GM10248 (cell line): Measurements from ENCODE around the gene PTPN2.

Experiments
- CTCF ChIA-PET: fragments of 300-600 bp; sonication (Branson Sonifier 250); formaldehyde crosslinking; extraction: SDS; loops from one replicate; lab custom pipeline; 2021; ENCODE audit warnings: antibody characterized with exemption; lab: Yijun Ruan, JAX
- POLR2A ChIA-PET: fragments of 350-650 bp; sonication (Branson Sonifier 250); formaldehyde crosslinking; extraction: SDS; loops from one replicate; lab custom pipeline; 2020; ENCODE audit warnings: antibody characterized with exemption; lab: Yijun Ruan, JAX
- DNase-seq: peaks from one replicate; pipeline ENCODE4 v3.0.0; 2012; ENCODE audit errors: extremely low spot score
- TF ChIP-seq, protein P1 (sequence below): IDR thresholded peaks from 2 replicates; pipeline ENCODE4 v1.5.1; 2012; ENCODE audit warnings: mild to moderate bottlenecking, low read depth; ENCODE audit errors: extremely low read depth, missing control alignments, control extremely low read depth

The PTPN2 gene

DNA sequence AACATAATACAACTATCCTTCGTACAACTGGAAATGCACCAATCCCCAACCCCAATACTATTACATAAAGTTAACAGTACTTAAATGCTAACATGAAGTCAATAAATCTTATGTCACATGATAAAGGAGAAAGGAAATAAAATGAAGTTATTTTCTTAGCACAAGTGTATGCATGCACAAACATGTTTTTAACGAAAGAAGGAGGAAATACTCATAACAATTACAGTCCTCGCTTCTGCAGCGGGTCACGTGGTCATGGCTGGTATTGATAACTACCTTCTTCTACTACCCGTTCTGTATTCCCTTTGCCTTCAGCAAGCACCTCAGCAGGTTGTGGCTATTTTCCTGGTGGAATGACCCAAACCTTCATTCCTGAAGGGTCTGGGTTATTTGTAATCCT is 129.5 kb downstream of the PTPN2 start:
- no peak for DNase-seq
- CTCF ChIA-PET, result no interaction called here
- TF ChIP-seq, protein P1, sequence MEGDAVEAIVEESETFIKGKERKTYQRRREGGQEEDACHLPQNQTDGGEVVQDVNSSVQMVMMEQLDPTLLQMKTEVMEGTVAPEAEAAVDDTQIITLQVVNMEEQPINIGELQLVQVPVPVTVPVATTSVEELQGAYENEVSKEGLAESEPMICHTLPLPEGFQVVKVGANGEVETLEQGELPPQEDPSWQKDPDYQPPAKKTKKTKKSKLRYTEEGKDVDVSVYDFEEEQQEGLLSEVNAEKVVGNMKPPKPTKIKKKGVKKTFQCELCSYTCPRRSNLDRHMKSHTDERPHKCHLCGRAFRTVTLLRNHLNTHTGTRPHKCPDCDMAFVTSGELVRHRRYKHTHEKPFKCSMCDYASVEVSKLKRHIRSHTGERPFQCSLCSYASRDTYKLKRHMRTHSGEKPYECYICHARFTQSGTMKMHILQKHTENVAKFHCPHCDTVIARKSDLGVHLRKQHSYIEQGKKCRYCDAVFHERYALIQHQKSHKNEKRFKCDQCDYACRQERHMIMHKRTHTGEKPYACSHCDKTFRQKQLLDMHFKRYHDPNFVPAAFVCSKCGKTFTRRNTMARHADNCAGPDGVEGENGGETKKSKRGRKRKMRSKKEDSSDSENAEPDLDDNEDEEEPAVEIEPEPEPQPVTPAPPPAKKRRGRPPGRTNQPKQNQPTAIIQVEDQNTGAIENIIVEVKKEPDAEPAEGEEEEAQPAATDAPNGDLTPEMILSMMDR, result no peak
- POLR2A ChIA-PET, result no interaction called here

DNA sequence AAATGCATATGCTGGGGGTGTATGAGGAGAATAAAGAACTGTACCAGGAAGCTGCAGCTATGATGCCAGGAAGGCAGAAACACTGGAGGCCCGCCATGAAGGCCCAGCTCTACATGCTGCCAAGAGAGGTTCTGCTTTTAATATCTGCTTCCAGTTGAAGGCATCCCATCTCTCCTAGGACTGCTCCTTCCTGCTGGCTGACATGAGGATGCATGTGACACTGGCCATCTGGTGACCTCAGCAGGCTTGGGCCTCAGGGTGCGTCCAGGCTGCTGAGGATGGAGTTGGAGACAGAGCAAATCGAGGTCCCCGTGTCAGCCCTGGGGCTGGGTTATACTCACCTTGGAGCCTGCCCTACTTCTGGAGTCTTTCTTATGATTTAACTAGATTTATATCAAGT is 132.1 kb downstream of the PTPN2 start:
- TF ChIP-seq, protein P1, result no peak
- POLR2A ChIA-PET, result interaction anchor here (0.5 kb wide), 1 partner anchor 168 kb away, joined by 3 read pairs; no protein-coding TSS in a partner anchor
- CTCF ChIA-PET, result interaction anchor here (1.5 to 6.6 kb wide), 3 partner anchors 9 to 408 kb away, joined by 3 to 39 read pairs (median 10); no protein-coding TSS in a partner anchor
- DNase-seq, result no peak

DNA sequence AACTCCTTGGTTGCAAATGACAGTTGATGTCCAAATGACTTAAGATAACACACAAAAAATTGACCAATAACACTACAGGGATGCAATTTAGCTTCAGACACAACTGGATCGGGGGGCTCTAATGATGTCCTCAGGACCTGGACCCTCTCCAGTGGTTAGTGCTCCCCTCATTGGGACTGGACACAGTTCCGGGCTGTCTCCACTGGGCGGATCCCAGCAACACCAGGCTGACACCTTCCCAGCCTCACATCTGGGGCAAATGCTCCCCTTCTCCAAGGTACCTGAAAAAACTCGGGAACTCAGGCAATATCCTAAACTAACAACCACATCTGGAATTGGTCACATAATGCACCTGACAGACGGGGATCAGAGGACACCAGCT is 132.5 kb downstream of the PTPN2 start:
- ChIA-PET POLR2A (interaction anchor here (0.5 kb wide), 1 partner anchor 168 kb away, joined by 3 read pairs; no protein-coding TSS in a partner anchor), CTCF (interaction anchor here (1.5 to 6.6 kb wide), 3 partner anchors 8 to 408 kb away, joined by 3 to 39 read pairs (median 10); no protein-coding TSS in a partner anchor)
- TF ChIP-seq, protein P1, result no peak
- no peak for DNase-seq

DNA sequence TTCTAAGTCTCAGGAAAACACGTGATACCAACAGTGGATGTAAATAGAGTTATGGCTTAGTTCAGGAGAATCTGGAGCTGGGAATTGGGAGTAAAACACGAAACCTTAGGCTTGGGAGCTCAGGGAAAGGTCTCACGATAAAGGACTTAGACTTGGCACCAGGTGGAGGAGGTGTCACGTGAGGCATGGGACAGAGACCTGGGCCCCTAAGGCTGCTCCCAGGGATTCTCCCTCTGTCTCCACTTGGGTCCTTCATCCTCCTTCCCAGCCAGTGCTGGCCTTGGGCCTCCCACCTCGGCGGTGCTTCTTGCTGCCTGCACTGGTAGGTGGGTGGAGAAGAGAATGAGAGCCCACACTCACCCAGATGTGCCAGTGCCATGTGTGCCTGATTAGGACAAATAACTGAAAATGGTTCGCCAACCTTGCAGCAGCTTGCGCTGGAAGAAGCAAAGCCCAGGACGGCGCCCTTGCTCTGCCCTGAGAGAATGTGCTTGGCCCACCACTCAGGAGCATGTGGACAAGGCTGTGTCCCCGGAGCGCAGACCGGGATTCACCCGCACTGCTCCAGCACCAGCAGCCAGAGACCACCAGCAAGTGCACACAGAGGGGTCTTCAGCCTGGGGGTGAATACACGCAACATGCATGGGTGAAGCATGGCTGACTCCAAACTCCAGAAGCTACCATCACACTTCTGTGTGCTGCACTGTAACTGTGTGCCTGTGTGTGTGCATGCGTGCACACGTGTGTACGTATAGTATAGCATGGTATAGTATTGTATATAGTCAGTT is 133.1 kb downstream of the PTPN2 start:
- POLR2A ChIA-PET, result interaction anchor here (0.5 kb wide), 1 partner anchor 169 kb away, joined by 3 read pairs; no protein-coding TSS in a partner anchor
- CTCF ChIA-PET, result interaction anchor here (1.5 to 6.6 kb wide), 4 partner anchors 8 to 409 kb away, joined by 3 to 39 read pairs (median 6); no protein-coding TSS in a partner anchor
- DNase-seq, result no peak
- TF ChIP-seq, protein P1, result no peak

DNA sequence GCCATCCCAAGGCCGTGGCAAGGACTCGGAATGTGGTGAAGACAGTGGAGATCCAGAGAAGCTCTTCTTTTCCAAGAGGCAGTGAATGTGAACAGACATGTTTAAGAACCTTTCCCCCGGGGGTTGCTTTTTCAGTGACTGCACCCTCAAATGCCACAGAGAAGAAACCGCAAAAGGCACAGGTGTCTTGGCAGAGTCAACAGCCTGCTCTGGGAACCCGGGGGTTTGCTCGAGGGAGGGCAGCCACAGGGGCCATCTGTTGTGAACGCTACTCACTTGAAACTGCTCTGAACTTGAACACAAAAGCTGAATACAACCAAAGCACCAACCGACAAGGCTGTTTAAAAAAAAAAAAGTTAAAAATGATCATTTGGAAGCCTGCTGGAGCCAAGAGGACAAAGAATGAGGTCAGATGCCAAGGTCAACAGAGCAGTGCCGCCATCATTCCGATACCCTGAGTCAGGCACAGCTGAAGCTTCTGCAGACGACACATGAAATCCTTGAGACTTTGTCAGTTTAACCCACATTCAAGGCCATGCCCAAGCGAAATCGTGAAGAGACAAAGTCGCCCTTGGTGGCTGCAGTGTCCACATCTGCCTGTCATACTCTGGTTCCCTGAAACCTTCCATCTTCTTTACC is 133.8 kb downstream of the PTPN2 start:
- DNase-seq, result no peak
- ChIA-PET POLR2A (no interaction called here), CTCF (interaction anchor here (1.5 to 6.6 kb wide), 3 partner anchors 24 to 184 kb away, joined by 3 to 39 read pairs (median 12); no protein-coding TSS in a partner anchor)
- TF ChIP-seq, protein P1, result no peak

DNA sequence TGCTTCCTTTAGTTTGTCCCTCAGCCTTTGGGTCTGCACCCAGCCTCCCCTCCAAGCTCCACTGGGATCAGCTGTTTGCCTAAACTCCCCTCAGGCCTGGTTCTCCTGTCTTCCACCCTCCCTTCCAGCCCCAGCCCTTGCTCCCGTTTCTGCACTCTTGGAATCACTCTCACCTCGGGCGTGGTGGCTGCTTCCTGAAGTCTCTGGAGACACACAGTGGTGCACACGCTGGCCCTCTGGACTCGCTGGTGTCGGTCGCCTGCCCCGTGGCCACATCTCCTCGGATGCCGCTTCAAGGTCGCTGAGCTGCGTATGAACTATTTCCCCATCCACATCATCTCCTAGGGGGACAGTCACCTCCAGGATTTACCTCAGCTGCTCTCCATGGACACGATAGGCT is 134.9 kb downstream of the PTPN2 start:
- no peak for DNase-seq
- CTCF ChIA-PET, result interaction anchor here (1.2 to 6.6 kb wide), 5 partner anchors 11 to 185 kb away, joined by 3 to 39 read pairs (median 7); no protein-coding TSS in a partner anchor
- TF ChIP-seq, protein P1, result no peak
- POLR2A ChIA-PET, result no interaction called here
